ENCODE results near the gene RSKR. TPM values are rescaled to one million over a fixed set of nuclear protein-coding genes. Genes with fewer than 3 reads are reported as not detected.
"Not testable (repeated sequence)": the region's sequence is repeated elsewhere in the genome, so short reads cannot be mapped to it uniquely, and the experiment has no call there.

RSKR gene
- total RNA-seq, 2 donors from 2014 or later = 8.0 to 11.8 TPM

DNA sequence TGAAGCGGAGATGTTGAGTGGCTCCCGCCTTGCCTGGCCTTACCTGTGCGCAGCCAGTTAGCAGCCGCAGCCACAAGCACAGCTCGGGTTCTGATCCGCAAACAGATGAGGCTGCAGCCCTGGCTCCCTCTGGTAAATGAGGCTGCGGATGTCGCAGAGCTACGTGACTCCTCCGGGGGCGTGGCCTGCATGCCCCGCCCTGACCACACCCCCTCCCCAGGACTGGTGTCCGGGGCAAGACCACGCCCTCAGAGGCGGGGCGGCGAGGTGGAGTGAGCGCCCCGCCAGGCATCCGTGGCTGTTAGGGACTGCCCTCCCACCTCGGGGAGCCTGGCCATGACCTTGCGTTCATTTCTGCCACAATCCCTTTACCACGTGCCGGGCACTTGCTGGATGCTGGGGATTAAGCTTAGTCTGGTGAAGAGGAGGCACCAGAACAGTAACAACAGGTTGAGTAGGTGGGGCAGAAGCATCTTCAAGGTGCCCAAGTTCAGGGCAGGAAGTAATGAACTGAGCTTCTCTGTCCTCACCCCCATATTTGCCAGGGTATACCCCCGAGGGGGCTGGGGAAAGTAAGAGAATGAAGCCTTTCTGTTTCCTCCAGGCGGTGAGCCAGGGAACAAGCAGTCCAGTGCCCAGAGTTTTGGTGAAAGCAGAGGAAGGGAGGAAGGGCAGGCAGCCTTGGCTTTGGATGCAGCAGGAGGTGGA, 37.1 kb downstream of the RSKR start, which contains the start of gene ALDOC:
Gene ALDOC (minus strand): TSS at position 138 of the 708 bp plus-strand sequence. CDS start 1,363 bp downstream, outside the sequence.
- Histone ChIP-seq H3K4me1 (ENCODE audit: control insufficient read depth in 1 of 2, low read depth in 2 of 2) (peaks cover 11 to 28% of the 10 kb centered on the region in 2 donors), H3K27me3 (replicated peaks; ENCODE audit: insufficient read depth) (no peaks in the 10 kb centered on the region), H3K27ac (peak within 1 kb of the TSS; percentile 24 to 44), H3K9me3 (no peaks in the 10 kb centered on the region), H3K4me3 (peak within 1 kb of the TSS; percentile 64), H3K36me3 (no peaks in the 10 kb centered on the region)
- DNase-seq (ENCODE audit: low spot score) (peak; percentile 96), ATAC-seq (ENCODE audit: insufficient number of reproducible peaks, low FRiP score, low read depth) (peak; percentile 72)
- TF ChIP-seq, protein P1, sequence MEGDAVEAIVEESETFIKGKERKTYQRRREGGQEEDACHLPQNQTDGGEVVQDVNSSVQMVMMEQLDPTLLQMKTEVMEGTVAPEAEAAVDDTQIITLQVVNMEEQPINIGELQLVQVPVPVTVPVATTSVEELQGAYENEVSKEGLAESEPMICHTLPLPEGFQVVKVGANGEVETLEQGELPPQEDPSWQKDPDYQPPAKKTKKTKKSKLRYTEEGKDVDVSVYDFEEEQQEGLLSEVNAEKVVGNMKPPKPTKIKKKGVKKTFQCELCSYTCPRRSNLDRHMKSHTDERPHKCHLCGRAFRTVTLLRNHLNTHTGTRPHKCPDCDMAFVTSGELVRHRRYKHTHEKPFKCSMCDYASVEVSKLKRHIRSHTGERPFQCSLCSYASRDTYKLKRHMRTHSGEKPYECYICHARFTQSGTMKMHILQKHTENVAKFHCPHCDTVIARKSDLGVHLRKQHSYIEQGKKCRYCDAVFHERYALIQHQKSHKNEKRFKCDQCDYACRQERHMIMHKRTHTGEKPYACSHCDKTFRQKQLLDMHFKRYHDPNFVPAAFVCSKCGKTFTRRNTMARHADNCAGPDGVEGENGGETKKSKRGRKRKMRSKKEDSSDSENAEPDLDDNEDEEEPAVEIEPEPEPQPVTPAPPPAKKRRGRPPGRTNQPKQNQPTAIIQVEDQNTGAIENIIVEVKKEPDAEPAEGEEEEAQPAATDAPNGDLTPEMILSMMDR (IDR thresholded peaks at IDR 0.05) = no peak

DNA sequence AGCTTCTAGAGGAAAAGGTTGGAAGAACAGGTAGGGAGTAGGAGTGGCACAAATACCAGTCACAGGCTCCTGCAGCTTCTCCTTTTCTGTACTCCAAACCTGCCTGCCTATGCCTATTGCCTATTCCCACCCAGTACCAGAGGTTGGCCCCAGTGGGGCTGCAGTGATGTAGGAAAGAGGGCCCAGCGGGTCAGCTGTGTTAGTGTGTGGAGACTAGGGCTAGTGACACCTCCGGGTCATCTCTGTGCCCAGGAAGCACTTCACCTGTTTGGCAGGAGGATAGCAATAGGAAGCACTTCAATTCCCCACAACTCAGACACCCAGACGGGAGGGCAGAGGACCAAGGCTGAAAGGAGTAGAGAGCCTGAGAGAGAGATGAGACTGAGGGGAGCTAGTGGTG, 38.0 kb downstream of the RSKR start:
- H3K4me1 ChIP-seq (ENCODE audit: control insufficient read depth in 1 of 2, low read depth in 2 of 2) = peaks cover 12 to 30% of the 10 kb centered on the region in 2 donors
- DNase-seq (ENCODE audit: low spot score); H3K27ac ChIP-seq; H3K9me3 ChIP-seq; ATAC-seq (ENCODE audit: insufficient number of reproducible peaks, low FRiP score, low read depth); H3K36me3 ChIP-seq; H3K27me3 ChIP-seq (replicated peaks; ENCODE audit: insufficient read depth): not testable (repeated sequence)
- peak overlapping the region; percentile 11 for H3K4me3 ChIP-seq

- ATAC-seq (ENCODE audit: insufficient number of reproducible peaks, low FRiP score, low read depth) = no peak
- Histone ChIP-seq H3K27me3 (replicated peaks; ENCODE audit: insufficient read depth) (no peaks in the 10 kb centered on the region), H3K4me3 (no peak overlapping the region)
Measured at GRCh38 chr17:28575126-28575795, 38.7 kb downstream of the RSKR start.

DNA sequence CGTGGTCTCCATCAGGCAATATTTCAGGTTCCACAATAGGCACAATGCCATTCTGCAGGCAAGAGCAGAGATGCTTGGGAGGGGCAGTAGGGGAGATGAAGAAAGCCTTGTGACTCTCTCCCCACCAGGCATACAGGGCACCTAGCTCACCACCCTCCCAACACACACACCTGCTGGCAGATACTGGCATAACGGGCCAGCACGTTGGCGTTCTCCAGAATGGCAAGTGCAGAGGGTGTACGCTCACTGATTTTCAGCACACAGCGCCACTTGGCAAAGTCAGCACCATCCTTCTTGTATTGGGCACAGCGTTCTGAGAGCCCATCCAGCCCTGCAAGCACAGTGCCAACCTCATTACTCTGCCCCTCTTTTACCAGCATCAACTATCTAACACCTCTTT, 39.5 kb downstream of the RSKR start:
- Histone ChIP-seq H3K4me1 (ENCODE audit: control insufficient read depth in 1 of 2, low read depth in 2 of 2) (peaks cover 20 to 43% of the 10 kb centered on the region in 2 donors), H3K9me3 (no peaks in the 10 kb centered on the region), H3K36me3 (no peaks in the 10 kb centered on the region), H3K4me3 (no peak overlapping the region), H3K27me3 (replicated peaks; ENCODE audit: insufficient read depth) (no peaks in the 10 kb centered on the region), H3K27ac (no peak overlapping the region)
- TF ChIP-seq, protein P1 (IDR thresholded peaks at IDR 0.05) = no peak
- DNase-seq (ENCODE audit: low spot score) = no peak
- ATAC-seq (ENCODE audit: insufficient number of reproducible peaks, low FRiP score, low read depth) = no peak

More at GRCh38 chr17:28575126-28575795, 38.7 kb downstream of the RSKR start:
- no peak for DNase-seq (ENCODE audit: low spot score)
- Histone ChIP-seq H3K9me3 (no peaks in the 10 kb centered on the region), H3K36me3 (no peaks in the 10 kb centered on the region), H3K27ac (no peak overlapping the region), H3K4me1 (ENCODE audit: control insufficient read depth in 1 of 2, low read depth in 2 of 2) (peaks cover 15 to 36% of the 10 kb centered on the region in 2 donors)
- TF ChIP-seq, protein P1 (IDR thresholded peaks at IDR 0.05) = no peak

DNA sequence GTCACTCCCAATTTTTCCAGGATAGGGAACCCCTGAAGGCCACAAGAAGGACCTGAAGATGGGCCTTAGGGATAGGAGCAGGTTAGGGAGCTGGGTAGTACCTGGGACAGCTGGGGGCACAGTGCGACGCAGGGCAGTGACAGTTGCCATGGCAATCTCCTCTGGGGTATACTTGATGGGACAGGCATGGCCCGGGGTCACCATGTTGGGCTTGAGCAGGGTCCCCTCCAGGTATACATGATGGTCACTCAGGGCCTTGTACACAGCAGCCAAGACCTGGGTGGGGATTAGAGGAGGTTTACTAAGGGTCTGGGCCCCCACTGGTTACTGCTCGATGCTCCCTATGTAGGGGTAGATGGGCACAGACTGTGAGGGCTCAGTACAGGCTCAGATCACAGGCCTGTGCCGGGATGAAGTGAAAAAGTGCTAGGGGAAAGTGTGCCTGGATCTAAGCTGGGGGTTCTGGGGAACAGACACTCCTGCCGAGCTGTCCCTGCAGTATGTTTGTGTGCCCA, 40.0 kb downstream of the RSKR start:
- peaks cover 20 to 43% of the 10 kb centered on the region in 2 donors for H3K4me1 ChIP-seq (ENCODE audit: control insufficient read depth in 1 of 2, low read depth in 2 of 2)
- ATAC-seq (ENCODE audit: insufficient number of reproducible peaks, low FRiP score, low read depth) (no peak), DNase-seq (ENCODE audit: low spot score) (no peak)
- no peak overlapping the region for H3K27ac ChIP-seq
- H3K27me3 ChIP-seq (replicated peaks; ENCODE audit: insufficient read depth) = no peaks in the 10 kb centered on the region
- TF ChIP-seq, protein P1 (IDR thresholded peaks at IDR 0.05) = no peak
- H3K9me3 ChIP-seq = no peaks in the 10 kb centered on the region
- H3K36me3 ChIP-seq = no peaks in the 10 kb centered on the region
- no peak overlapping the region for H3K4me3 ChIP-seq

Data from thoracic aorta (tissue), 2 donors.